HG02798 (cell line): ENCODE measurements around the gene ZNF441.
A peak's percentile ranks its signal among the peaks of the same experiment; 100 is the strongest.
"Not testable (repeated sequence)": the region's sequence is repeated elsewhere in the genome, so short reads cannot be mapped to it uniquely, and the experiment has no call there.

Source experiments
- ATAC-seq: cut with Tn5 transposase; IDR thresholded peaks from one replicate; pipeline ENCODE4 v1.9.1; 2021; ENCODE audit warnings: mild to moderate bottlenecking; ENCODE audit not compliant: unreplicated experiment, poor library complexity

ZNF441 gene

DNA sequence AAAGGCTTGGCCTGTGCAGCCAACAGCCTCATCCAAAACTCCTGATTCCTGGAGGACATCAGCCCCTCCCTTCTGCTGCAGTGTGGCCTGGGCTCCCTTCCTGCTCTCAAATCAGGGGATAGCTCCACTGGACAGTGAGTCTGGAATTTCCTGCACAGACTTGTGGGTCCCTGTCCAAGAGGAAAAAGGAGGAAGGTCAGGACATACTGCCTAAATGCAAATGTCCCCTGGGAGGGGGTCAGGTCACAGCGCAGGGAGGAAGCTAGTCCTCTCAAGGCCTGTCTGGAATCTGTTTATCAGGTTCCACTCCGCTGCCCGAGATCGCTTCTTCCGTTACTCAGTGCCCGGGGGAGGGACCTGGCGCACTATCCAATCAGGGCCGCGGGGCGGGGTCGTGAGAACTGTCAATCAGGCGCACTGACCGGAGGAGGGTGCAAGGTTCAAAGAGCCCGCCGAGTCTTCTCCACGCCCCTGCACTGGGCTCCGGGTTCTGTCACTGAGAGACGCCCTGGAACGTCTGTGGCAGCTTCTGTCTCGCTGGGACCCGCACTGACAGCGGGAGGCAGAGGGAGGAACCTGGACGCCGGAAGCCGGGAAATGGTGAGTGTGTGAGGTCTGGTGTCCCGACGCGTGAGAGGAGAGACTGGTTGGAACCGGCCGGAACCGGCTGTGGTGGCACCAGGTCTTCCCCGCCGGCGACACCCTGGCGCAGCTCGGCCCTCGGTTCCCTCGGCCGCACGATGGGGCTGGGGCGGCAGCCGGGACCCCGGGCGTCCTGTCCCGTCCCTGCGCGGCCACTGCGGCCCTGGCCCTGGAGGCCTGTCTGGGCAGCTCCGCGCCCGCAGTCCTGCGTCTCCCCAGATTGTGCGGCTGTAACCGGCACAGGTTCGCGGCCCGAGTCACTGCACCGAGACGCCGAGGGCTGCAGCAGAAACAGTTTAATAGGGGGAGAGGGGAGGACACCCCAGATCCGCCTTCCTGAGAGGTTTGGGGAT, at the start of gene ZNF441:
ZNF441 (plus strand) TSS at position 404 of the 995 bp plus-strand sequence; CDS start at position 598, 194 bp downstream.
- ATAC-seq = peak; percentile 97

DNA sequence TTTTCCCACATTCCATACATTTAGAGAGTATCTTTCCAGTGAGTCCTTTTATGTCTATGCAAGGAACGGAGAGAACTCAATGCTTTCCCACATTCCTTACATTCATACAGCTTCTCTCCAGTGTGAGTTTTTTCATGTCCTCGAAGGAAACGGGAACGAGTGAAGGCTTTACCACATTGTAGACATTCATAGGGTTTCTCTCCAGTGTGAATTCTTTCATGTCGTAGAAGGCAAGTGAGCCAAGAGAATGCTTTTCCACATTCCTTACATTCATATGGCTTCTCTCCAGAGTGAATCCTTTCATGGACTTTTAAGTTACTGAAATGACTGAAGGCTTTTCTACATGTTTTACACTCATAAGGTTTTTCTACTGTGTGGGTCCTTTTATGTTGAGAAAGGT, 45.1 kb upstream of the ZNF441 start:
- no peak for ATAC-seq

GRCh38 chr19:11722414-11722813, 44.4 kb upstream of the ZNF441 start:
- ATAC-seq = no peak

DNA sequence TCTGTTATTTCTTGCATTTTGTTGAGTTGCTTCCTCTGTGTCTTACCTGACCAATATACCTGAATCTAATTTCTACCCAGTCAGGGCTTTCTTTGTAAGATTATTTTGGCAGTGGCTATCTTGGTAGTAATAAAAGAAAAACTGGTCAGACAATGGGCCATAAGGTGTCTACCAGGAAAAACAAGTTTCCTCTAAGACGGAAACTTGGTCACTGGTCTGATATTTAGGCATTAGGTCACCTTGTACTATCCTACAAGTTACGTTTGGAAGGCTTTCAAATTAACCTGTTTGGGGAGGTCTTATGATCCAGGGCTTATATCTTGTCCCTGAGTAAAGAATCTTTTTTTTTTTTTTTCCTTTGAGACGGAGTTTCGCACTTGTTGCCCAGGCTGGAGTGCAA, 37.2 kb upstream of the ZNF441 start:
- no peak for ATAC-seq

DNA sequence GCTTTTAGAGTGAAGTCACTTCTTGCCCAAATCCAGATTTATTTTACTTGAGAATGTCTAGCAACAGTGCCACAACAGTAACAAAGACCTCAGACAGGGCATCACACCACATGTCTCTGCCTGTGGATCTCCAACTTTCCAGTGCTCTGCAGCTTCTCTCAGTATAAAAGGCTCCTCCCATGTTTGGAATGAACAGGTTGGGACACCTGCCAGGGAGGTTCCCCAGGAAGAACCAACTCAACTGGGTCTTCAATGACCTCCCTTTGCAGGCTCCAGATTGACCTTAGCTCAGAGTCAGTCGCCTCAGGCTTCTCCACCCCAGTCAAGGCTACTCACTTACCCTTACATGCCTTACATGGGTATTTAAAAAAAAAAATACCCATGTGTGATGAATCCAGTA, 31.4 kb upstream of the ZNF441 start:
- no peak for ATAC-seq

GRCh38 chr19:11736696-11737095, 30.1 kb upstream of the ZNF441 start:
- no peak for ATAC-seq

- peak; percentile 30 for ATAC-seq
These were observed 28.6 kb upstream of the ZNF441 start for GRCh38 chr19:11737964-11738745.

DNA sequence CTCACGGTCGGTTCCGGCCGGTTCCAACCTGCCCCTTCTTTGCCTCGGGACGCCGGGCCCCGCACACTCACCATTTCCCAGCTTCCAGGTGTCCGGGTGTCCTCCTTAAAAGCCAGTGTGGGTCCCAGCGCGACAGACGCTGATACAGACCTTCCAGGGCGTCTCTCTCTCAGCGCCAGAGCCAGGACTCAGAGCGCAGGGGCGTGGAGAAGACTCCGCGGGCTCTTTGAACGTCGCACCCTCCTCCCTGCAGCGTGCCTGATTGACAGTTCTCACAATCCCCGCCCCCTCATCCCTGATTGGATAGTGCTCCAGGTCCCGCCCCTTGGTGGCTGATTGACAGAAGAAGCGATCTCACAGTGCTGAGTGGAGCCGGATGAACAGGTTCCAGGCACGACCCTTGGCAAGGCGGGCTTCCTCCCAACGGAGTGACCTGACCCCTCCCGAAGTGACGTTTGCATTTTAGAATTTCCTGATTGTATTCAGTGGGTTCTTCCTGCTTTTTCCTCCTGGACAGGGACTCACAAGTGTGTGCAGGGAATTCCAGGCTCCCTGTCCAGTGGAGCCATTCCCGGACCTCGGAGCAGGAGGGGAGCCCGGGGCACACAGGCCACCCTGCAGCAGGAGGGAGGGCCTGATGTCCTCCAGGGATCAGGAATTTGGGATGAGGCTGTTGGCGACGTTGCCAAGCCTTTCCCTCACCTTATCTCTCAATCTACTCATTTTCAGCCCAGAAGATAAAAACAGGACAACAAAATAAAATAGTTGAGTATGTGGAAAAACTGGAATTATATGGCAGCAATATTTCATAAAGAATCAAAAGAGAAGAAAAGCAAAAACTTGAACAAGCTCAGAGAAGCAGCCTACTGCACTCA, 27.8 kb upstream of the ZNF441 start, which contains the start of gene ZNF823:
ZNF823 (minus strand) TSS at position 201 of the 875 bp plus-strand sequence; CDS start at position 74, 127 bp downstream.
- peak; percentile 93 for ATAC-seq

DNA sequence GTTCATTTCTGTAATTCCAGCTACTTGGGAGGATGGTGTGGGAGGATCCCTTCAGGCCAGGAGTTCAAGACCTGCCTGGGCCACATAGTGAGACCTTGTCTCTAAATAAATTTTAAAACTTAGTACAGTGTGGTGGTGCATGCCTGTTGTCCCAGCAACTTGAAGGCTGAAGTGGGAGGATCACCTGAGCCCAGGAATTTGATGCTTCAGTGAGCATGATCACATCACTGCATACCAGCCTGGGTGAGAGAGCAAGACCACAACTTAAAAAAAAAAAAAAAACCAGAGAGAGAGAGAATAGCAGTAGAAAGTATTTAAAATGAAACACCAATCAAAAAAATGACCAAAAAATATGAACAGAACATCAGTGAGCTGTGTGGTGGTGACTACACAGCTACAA, 20.9 kb upstream of the ZNF441 start:
- no peak for ATAC-seq

- ATAC-seq = no peak
These were observed 19.5 kb upstream of the ZNF441 start for GRCh38 chr19:11747277-11747676.

GRCh38 chr19:11749751-11750150, 17.0 kb upstream of the ZNF441 start:
- no peak for ATAC-seq

DNA sequence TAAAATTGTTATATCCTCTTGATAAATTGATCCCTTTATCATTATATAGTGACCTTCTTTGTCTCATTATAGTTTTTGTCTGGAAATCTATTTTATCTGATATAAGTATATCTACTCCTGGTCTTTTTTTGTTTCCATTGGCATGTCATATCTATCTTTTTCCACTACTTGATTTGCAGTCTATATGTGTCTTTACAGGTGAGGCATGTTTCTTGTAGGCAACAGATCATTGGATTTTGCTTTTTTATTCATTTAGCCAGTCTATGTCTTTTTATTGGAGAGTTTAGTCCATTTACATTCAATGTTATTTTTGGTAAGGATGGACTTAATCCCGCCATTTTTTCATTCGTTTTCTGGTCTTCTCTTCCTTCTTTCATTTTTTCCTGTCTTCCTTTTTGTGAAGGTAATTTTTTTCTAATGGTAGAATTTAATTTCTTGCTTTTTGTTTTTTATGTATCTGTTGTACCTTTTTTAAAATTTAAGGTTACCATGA, 14.5 kb upstream of the ZNF441 start:
- no peak for ATAC-seq

DNA sequence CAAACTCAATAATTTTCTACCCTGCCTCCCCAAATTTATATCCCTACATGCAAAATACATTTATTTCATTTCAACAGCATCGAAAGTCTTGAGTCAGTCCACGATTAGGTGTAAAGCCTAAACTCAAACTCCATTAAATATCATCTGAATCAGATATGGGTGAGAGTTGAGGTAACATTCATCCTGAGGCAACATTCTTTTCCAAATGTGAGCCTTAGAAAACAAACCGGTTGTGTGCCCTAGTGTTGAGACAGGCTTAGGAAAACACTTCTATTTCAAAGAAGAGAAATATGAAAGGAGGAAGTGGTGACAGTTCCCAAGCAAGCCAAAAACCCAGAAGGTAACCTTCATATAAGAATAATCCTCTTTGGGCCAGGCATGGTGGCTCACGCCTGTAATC, 12.1 kb upstream of the ZNF441 start:
- no peak for ATAC-seq

DNA sequence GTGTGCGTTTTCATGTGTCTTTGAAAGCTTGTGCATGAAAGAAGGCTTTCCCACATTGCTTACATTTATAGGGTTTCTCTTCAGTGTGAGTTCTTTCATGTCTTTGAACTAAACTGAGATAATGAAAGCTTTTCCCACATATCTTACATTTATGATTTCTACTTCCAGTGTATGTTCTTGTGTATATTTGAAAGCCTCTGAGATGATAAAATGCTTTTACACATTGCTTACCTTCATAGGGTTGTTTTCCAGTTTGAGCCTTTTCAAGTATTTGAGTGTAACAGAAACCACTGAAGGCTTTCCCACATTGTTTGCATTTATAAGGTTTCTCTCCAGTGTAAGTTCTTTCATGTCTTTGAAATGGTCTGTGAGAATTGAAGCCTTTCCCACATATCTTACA, 9.8 kb upstream of the ZNF441 start:
- ATAC-seq = no peak

DNA sequence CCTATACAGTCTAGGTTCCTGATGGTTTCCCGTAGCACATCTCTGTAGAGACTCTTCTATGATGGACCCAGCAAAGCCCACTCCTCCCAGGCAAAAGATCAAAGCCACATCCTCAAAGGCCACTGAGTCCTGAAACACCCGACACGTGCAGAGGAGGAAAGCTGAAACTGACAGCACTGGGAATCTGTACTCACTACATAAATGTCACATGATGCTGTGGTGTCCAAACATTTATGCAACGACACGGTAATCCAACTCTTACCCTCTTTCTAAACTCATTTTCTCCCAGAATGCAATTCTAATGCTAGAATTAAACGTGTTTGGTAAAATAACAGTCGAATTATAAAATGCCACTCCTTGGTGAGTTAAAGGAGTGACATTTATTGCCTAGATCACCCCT, 7.0 kb upstream of the ZNF441 start:
- no peak for ATAC-seq

GRCh38 chr19:11763117-11763516, 3.7 kb upstream of the ZNF441 start:
- ATAC-seq = no peak

DNA sequence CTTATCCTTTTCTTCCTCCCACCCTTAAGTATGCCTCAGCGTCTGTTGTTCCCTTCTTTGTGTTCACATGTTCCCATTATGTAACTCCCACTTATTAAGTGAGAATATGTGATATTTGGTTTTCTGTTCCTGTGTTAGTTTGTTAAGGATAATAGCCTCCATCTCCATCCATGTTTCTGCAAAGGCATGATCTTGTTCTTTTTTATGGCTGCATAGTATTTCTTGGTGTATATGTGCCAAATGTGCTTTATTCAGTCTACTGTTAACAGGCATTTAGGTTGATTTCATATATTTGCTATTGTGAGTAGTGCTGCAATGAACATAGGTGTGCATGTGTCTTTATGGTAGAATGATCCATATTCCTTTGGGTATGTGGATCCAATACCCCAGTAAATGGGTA, 3.2 kb upstream of the ZNF441 start:
- ATAC-seq = no peak

- ATAC-seq = peak; percentile 29
These were observed 883 bp downstream of the ZNF441 start for GRCh38 chr19:11767633-11768133.

DNA sequence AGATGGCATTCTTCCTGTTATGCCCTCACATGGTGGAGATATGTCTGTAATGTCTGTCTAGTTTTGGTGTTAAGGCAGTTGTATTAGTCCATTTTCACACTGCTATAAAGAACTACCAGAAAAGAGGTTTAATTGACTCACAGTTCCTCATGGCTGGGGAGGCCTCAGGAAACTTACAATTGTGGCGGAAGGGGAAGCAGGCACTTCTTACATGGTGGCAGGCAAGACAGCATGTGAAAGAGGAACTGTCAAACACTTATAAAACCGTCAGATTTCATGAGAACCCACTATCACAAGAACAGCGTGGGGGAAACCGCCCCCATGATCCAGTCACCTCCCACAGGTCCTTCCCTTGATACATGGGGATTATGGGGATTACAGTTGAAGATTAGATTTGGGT, 3.2 kb downstream of the ZNF441 start:
- ATAC-seq = no peak

- not testable (repeated sequence) for ATAC-seq
These were observed 4.7 kb downstream of the ZNF441 start for GRCh38 chr19:11771520-11771919.
